Mesendoderm (in vitro differentiated cells): ENCODE data around the gene LEMD1.

Experiments
- DNase-seq: peaks from one replicate; pipeline ENCODE4 v3.0.0; 2013
- H2AK5ac ChIP-seq: 2 replicates; pipeline ENCODE4 v1.6.1; 2013; ENCODE audit warnings: low read length, inconsistent platforms
- H2BK120ac ChIP-seq: 2 replicates; pipeline ENCODE4 v1.6.1; 2013; ENCODE audit warnings: low read depth, mild to moderate bottlenecking, low read length, moderate library complexity, mixed read lengths
- H2BK15ac ChIP-seq: replicated peaks from 2 replicates; pipeline ENCODE4 v1.6.1; 2013; ENCODE audit warnings: low read depth, mild to moderate bottlenecking, moderate library complexity
- H2BK5ac ChIP-seq: 2 replicates; pipeline ENCODE4 v1.6.1; 2013; ENCODE audit warnings: low read length, inconsistent platforms
- H3K18ac ChIP-seq: 2 replicates; pipeline ENCODE4 v1.6.1; 2013; ENCODE audit warnings: mild to moderate bottlenecking, low read length, mixed read lengths
- H3K23ac ChIP-seq: one replicate; pipeline ENCODE4 v1.6.1; 2013; ENCODE audit warnings: low read length
- H3K27ac ChIP-seq: 2 replicates; pipeline ENCODE4 v1.5.1; 2013; ENCODE audit warnings: low read depth, mild to moderate bottlenecking, inconsistent platforms, low read length, moderate library complexity
- H3K27me3 ChIP-seq: 2 replicates; pipeline ENCODE4 v1.6.1; 2013; ENCODE audit warnings: low read length, control low read depth, mild to moderate bottlenecking, inconsistent platforms; ENCODE audit not compliant: insufficient read depth, poor library complexity
- H3K36me3 ChIP-seq: 2 replicates; pipeline ENCODE4 v1.6.1; 2013; ENCODE audit warnings: low read length, inconsistent platforms; ENCODE audit not compliant: control insufficient read depth, insufficient read depth
- H3K4ac ChIP-seq: one replicate; pipeline ENCODE4 v1.6.1; 2013; ENCODE audit warnings: low read depth, mild to moderate bottlenecking, low read length, moderate library complexity
- H3K4me1 ChIP-seq: 2 replicates; pipeline ENCODE4 v1.6.1; 2013; ENCODE audit warnings: low read depth, low read length, inconsistent platforms; ENCODE audit not compliant: control insufficient read depth
- H3K4me2 ChIP-seq: 2 replicates; pipeline ENCODE4 v1.6.1; 2013; ENCODE audit warnings: low read length
- H3K4me3 ChIP-seq: 2 replicates; pipeline ENCODE4 v1.5.1; 2013; ENCODE audit warnings: mild to moderate bottlenecking, low read length
- H3K56ac ChIP-seq: one replicate; pipeline ENCODE4 v1.6.1; 2013; ENCODE audit warnings: low read length
- H3K79me1 ChIP-seq: 2 replicates; pipeline ENCODE4 v1.6.1; 2013; ENCODE audit warnings: low read length, inconsistent platforms
- H3K79me2 ChIP-seq: 2 replicates; pipeline ENCODE4 v1.6.1; 2013; ENCODE audit warnings: mild to moderate bottlenecking, low read length; ENCODE audit not compliant: control insufficient read depth, insufficient read depth
- H3K9ac ChIP-seq: 2 replicates; pipeline ENCODE4 v1.6.1; 2013; ENCODE audit warnings: low read length, inconsistent platforms
- H4K5ac ChIP-seq: one replicate; pipeline ENCODE4 v1.6.1; 2013; ENCODE audit warnings: low read length
- H4K8ac ChIP-seq: one replicate; pipeline ENCODE4 v1.6.1; 2013; ENCODE audit warnings: low read depth, mild to moderate bottlenecking, control low read depth, low read length, moderate library complexity
- WGBS: extraction: QIAGEN DNeasy Blood & Tissue Kit; methylation state at CpG from one replicate; pipeline ENCODE4 v1.1.7; 2013; ENCODE audit warnings: low lambda C conversion rate, missing lambda C conversion rate; ENCODE audit not compliant: insufficient coverage; ENCODE audit errors: extremely low coverage; 5-methylcytosine and 5-hydroxymethylcytosine counted together

Gene LEMD1

GRCh38 chr1:205348554-205349487, 73.0 kb downstream of the LEMD1 start:
- Histone ChIP-seq H2AK5ac (no peak overlapping the region), H3K23ac (no peak overlapping the region), H3K9ac (no peak overlapping the region), H4K8ac (no peak overlapping the region), H3K27me3 (no peaks in the 10 kb centered on the region), H3K4me3 (no peak overlapping the region), H3K36me3 (no peaks in the 10 kb centered on the region), H3K4me1 (peaks cover 7% of the 10 kb centered on the region), H3K27ac (no peak overlapping the region), H3K79me2 (no peaks in the 10 kb centered on the region), H2BK5ac (no peak overlapping the region), H2BK15ac (no peak overlapping the region), H2BK120ac (no peak overlapping the region), H4K5ac (no peak overlapping the region), H3K79me1 (no peaks in the 10 kb centered on the region), H3K4ac (no peak overlapping the region), H3K4me2 (no peak overlapping the region), H3K56ac (peak overlapping the region; percentile 5), H3K18ac (no peak overlapping the region)
- no CpG with 5 or more reads among the region's 5 CpGs for WGBS
- peak; percentile 81 for DNase-seq

GRCh38 chr1:205346956-205347574, 74.8 kb downstream of the LEMD1 start:
- Histone ChIP-seq H3K4ac (no peak overlapping the region), H3K9ac (no peak overlapping the region), H3K56ac (no peak overlapping the region), H2BK5ac (no peak overlapping the region), H3K79me2 (no peaks in the 10 kb centered on the region), H3K27ac (no peak overlapping the region), H3K27me3 (no peaks in the 10 kb centered on the region), H4K5ac (no peak overlapping the region), H2AK5ac (no peak overlapping the region), H2BK15ac (no peak overlapping the region), H3K79me1 (no peaks in the 10 kb centered on the region), H3K36me3 (no peaks in the 10 kb centered on the region), H4K8ac (no peak overlapping the region), H3K23ac (no peak overlapping the region), H3K4me1 (peaks cover 7% of the 10 kb centered on the region), H3K18ac (no peak overlapping the region), H2BK120ac (no peak overlapping the region), H3K4me3 (no peak overlapping the region), H3K4me2 (no peak overlapping the region)
- WGBS: no CpG with 5 or more reads among the region's 10 CpGs
- DNase-seq: peak; percentile 95

DNA sequence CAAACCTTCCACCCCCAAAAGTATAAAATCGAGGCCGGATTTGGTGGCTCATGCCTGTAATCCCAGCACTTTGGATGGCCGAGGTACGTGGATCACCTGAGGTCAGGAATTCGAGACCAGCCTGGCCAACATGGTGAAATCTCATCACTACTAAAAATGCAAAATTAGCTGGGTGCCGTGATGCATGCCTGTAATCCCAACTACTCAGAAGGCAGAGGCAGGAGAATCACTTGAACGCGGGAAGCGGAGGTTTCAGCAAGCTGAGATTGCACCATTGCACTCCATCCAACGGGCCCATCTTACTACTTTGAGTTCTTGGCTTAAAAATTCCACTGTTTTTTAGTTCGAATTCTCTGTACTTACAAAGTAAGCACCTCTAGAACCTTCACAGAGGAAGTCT, 76.1 kb downstream of the LEMD1 start:
- Histone ChIP-seq H3K4me2 (no peak overlapping the region), H2BK120ac (no peak overlapping the region), H3K79me1 (no peaks in the 10 kb centered on the region), H3K18ac (no peak overlapping the region), H2BK15ac (no peak overlapping the region), H3K27me3 (no peaks in the 10 kb centered on the region), H3K79me2 (no peaks in the 10 kb centered on the region), H3K9ac (no peak overlapping the region), H3K56ac (no peak overlapping the region), H3K4ac (no peak overlapping the region), H4K8ac (no peak overlapping the region), H3K4me3 (no peak overlapping the region), H3K23ac (no peak overlapping the region), H3K27ac (no peak overlapping the region), H2AK5ac (no peak overlapping the region), H3K4me1 (peaks cover 7% of the 10 kb centered on the region), H4K5ac (no peak overlapping the region), H2BK5ac (no peak overlapping the region), H3K36me3 (no peaks in the 10 kb centered on the region)
- DNase-seq: no peak
- WGBS: no CpG with 5 or more reads among the region's 11 CpGs

- H3K79me2 ChIP-seq: no peaks in the 10 kb centered on the region
- H3K27ac ChIP-seq: no peak overlapping the region
- H2BK15ac ChIP-seq: no peak overlapping the region
- WGBS: no CpG with 5 or more reads among the region's 59 CpGs
- no peaks in the 10 kb centered on the region for H3K36me3 ChIP-seq
- no peaks in the 10 kb centered on the region for H3K27me3 ChIP-seq
- H3K23ac ChIP-seq: no peak overlapping the region
- no peak overlapping the region for H2BK5ac ChIP-seq
- peak overlapping the region; percentile 34 for H3K9ac ChIP-seq
- H3K4me1 ChIP-seq: peaks cover 5% of the 10 kb centered on the region
- DNase-seq: peak; percentile 67
- peak overlapping the region; percentile 10 for H3K18ac ChIP-seq
- peak overlapping the region; percentile 26 for H3K4me3 ChIP-seq
- no peak overlapping the region for H4K8ac ChIP-seq
- peak overlapping the region; percentile 89 for H3K4me2 ChIP-seq
- H2AK5ac ChIP-seq: no peak overlapping the region
- no peak overlapping the region for H4K5ac ChIP-seq
- H2BK120ac ChIP-seq: no peak overlapping the region
- no peak overlapping the region for H3K4ac ChIP-seq
- H3K79me1 ChIP-seq: no peaks in the 10 kb centered on the region
- peak overlapping the region; percentile 82 for H3K56ac ChIP-seq
Observed at GRCh38 chr1:205344066-205344928, 77.6 kb downstream of the LEMD1 start.

- peaks cover under 1% of the 10 kb centered on the region for H3K4me1 ChIP-seq
- H3K4me3 ChIP-seq: peak overlapping the region; percentile 37
- no peak overlapping the region for H2BK5ac ChIP-seq
- no peaks in the 10 kb centered on the region for H3K79me2 ChIP-seq
- H3K27me3 ChIP-seq: no peaks in the 10 kb centered on the region
- no peak overlapping the region for H2AK5ac ChIP-seq
- H3K27ac ChIP-seq: no peak overlapping the region
- peak overlapping the region; percentile 82 for H3K56ac ChIP-seq
- peak overlapping the region; percentile 66 for H3K9ac ChIP-seq
- H3K79me1 ChIP-seq: no peaks in the 10 kb centered on the region
- no peak overlapping the region for H2BK15ac ChIP-seq
- WGBS: no CpG with 5 or more reads among the region's 63 CpGs
- peak overlapping the region; percentile 87 for H3K4me2 ChIP-seq
- no peak overlapping the region for H4K8ac ChIP-seq
- peak overlapping the region; percentile 54 for H3K23ac ChIP-seq
- H2BK120ac ChIP-seq: no peak overlapping the region
- H3K18ac ChIP-seq: peak overlapping the region; percentile 10
- H4K5ac ChIP-seq: no peak overlapping the region
- peak; percentile 78 for DNase-seq
- H3K36me3 ChIP-seq: no peaks in the 10 kb centered on the region
- no peak overlapping the region for H3K4ac ChIP-seq
Observed at GRCh38 chr1:205343431-205344065, 78.3 kb downstream of the LEMD1 start.
